Upper lobe of left lung (tissue), 6 donors: ENCODE data around the gene ZC3H7B. TPM values are rescaled to one million over a fixed set of nuclear protein-coding genes. Genes with fewer than 3 reads are reported as not detected.
A peak's percentile ranks its signal among the peaks of the same experiment; 100 is the strongest.

ENCODE experiments used
- ATAC-seq, 2 donors: fragments of 200-7000 bp; cut with Tn5 transposase; one replicate each; pipeline ENCODE4 v1.9.1; 2022; ENCODE audit warnings: mild to moderate bottlenecking in 2 of 2, moderate library complexity in 2 of 2; ENCODE audit not compliant: low FRiP score in 2 of 2
- DNase-seq, 2 donors: peaks; one replicate each; pipeline ENCODE4 v3.0.0-alpha.2; 2019 to 2020
- H3K27ac ChIP-seq, 4 donors: fragments of 200-600 bp; sonication (generic); one replicate each; pipeline ENCODE4 v1.5.1; 2016 to 2019
- H3K27me3 ChIP-seq, 4 donors: fragments of 200-600 bp; sonication (generic); one replicate each; pipeline ENCODE4 v1.5.1; 2017 to 2019
- H3K36me3 ChIP-seq, 4 donors: fragments of 200-600 bp; sonication (generic); one replicate each; pipeline ENCODE4 v1.5.1; 2016 to 2019
- H3K4me1 ChIP-seq, 4 donors: fragments of 200-600 bp; sonication (generic); one replicate each; pipeline ENCODE4 v1.5.1; 2018 to 2019
- H3K4me3 ChIP-seq, 4 donors: fragments of 200-600 bp; sonication (generic); one replicate each; pipeline ENCODE4 v1.5.1; 2017 to 2019; ENCODE audit warnings: mild to moderate bottlenecking in 2 of 4, moderate library complexity in 1 of 4
- H3K9me3 ChIP-seq, 4 donors: fragments of 200-600 bp; sonication (generic); one replicate each; pipeline ENCODE4 v1.5.1; 2018 to 2019
- EP300 ChIP-seq, 4 donors: sonication (generic); formaldehyde crosslinking; IDR thresholded peaks; one replicate each; pipeline ENCODE4 v1.5.1; 2017; ENCODE audit warnings: antibody characterized with exemption in 4 of 4, control low read depth in 2 of 4
- POLR2A ChIP-seq, 4 donors: fragments of 450-650 bp; IDR thresholded peaks; one replicate each; pipeline ENCODE4 v1.5.1; 2016 to 2017; ENCODE audit warnings: antibody characterized with exemption in 4 of 4, mild to moderate bottlenecking in 2 of 4
- POLR2AphosphoS5 ChIP-seq, 2 donors: sonication (generic); formaldehyde crosslinking; IDR thresholded peaks; one replicate each; pipeline ENCODE4 v1.5.1; 2017; ENCODE audit warnings: antibody characterized with exemption in 2 of 2
- WGBS, 2 donors: methylation state at CpG; one replicate each; pipeline ENCODE4 v1.1.5; 2017 to 2018; 5-methylcytosine and 5-hydroxymethylcytosine counted together
- total RNA-seq, 6 donors: library from RNA; depleted of rRNA in 4 of 6; stranded (reverse); fragments of >200 nt in 4 of 6; gene quantifications; one replicate each; pipeline versions ENCODE4 v1.1.0 to v1.2.1, GENCODE V29; 2016 to 2021
- TF ChIP-seq, protein P1 (sequence below), 6 experiments: fragments of 450-650 bp in 4 of 6; fragments of 200-600 bp in 2 of 6; sonication (generic) in 2 of 6; IDR thresholded peaks; one replicate each; pipeline ENCODE4 v1.5.1; 2016 to 2019; ENCODE audit warnings: antibody characterized with exemption in 6 of 6
- donor health status: DM: no; HTN: no; CAD: no; lungs with moderate emphysema.
- donor health status: DM: no; HTN: yes; CAD: no; lungs with severe emphysema.

ZC3H7B gene
- total RNA-seq, 6 donors from 2014 or later, result 48.2 to 67.4 (median 56.9) TPM

DNA sequence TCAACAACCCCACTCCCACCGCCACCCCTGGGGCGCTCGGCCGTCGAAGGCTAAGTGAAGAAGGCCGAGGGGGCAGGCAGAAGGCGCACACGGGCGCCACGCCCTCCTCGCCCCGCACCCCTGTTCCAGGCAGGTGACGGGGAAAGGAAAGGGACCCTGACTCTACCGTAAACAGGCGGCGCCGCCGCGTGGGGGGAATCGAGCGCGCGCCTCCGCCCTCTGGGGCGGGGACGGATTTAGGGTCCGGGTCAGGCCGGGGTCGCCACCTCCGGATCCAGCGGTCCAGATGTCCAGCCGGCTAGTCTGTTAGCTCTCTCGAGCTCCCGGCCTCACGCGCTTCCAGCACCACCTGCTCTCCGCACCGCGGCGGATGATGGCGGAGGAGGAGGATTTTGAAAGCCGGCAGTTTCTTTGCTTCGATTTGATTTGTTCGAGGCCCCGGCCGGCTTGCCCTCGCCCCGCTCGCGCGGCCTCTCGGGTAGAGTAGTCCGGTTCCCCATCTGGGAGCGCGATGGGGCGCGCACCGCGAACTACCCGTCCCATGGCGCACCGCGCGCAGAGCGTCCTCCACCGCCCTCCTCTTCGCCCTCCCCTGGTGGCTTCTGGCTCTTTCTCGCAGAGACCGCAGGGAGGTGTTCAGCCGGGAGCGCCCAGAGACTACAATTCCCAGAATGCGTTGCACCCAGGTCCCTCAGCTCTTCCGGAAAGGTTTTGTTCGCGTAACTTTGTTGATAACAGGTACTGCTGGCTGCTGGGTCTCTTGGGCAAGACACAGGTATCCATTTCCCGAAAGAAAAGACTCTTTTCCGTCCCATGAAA lies 15.3 kb upstream of the ZC3H7B start, which contains the start of gene RANGAP1:
RANGAP1 (minus strand) TSS at position 368 of the 819 bp plus-strand sequence. CDS start 5,143 bp downstream, outside the sequence.
- 0% methylated on average over 7 to 39 of the region's 77 CpGs for WGBS, 2 donors
- Histone ChIP-seq H3K27me3 (no peaks in the 10 kb centered on the region), H3K9me3 (no peaks in the 10 kb centered on the region), H3K4me3 (peak within 1 kb of the TSS; percentile 76 to 96 (median 90)), H3K27ac (peak within 1 kb of the TSS; percentile 84 to 93 (median 88)), H3K4me1 (peaks cover 32 to 49% (median 44%) of the 10 kb centered on the region in 4 donors), H3K36me3 (peaks cover 0 to 28% (median 9%) of the 10 kb centered on the region in 4 donors)
- TF ChIP-seq POLR2A (IDR thresholded peaks at IDR 0.05) (peak in 3 of 4 donors; percentile 37 to 83 (median 63)), EP300 (IDR thresholded peaks at IDR 0.05) (peak in 1 of 4 donors; percentile 71), POLR2AphosphoS5 (IDR thresholded peaks at IDR 0.05) (peak; percentile 83 to 88)
- TF ChIP-seq, protein P1, sequence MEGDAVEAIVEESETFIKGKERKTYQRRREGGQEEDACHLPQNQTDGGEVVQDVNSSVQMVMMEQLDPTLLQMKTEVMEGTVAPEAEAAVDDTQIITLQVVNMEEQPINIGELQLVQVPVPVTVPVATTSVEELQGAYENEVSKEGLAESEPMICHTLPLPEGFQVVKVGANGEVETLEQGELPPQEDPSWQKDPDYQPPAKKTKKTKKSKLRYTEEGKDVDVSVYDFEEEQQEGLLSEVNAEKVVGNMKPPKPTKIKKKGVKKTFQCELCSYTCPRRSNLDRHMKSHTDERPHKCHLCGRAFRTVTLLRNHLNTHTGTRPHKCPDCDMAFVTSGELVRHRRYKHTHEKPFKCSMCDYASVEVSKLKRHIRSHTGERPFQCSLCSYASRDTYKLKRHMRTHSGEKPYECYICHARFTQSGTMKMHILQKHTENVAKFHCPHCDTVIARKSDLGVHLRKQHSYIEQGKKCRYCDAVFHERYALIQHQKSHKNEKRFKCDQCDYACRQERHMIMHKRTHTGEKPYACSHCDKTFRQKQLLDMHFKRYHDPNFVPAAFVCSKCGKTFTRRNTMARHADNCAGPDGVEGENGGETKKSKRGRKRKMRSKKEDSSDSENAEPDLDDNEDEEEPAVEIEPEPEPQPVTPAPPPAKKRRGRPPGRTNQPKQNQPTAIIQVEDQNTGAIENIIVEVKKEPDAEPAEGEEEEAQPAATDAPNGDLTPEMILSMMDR (IDR thresholded peaks at IDR 0.05), result peak in 5 of 6 experiments; percentile 13 to 69 (median 37)
- peak; percentile 99 for DNase-seq
- peak; percentile 100 for ATAC-seq

DNA sequence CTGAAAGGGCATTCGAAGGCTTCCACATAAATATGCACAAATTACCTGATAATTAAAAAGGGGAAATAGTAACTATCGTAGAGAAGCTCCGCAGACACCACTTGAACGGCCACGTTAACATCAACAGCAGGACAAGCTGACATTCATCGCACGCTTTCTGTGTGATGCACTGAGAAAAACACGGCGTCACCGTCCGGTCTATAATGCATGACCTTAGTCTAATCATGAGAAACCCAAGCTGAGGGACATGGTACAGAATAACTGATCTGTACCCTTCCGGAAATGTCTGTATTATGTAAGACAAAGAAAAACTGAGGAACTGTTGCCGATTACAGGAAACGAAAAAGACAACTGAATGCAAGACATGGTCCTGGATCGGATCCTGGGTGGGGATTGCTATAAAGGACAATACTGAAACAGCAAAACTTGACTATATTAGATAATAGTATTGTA lies 14.7 kb upstream of the ZC3H7B start:
- 1 to 2% methylated on average over 15 of the region's 15 CpGs for WGBS, 2 donors
- H3K4me3 ChIP-seq, result peak overlapping the region; percentile 9 to 96 (median 82)
- H3K4me1 ChIP-seq, result peaks cover 32 to 49% (median 44%) of the 10 kb centered on the region in 4 donors
- no peak for TF ChIP-seq POLR2AphosphoS5 (IDR thresholded peaks at IDR 0.05)
- TF ChIP-seq, protein P1 (IDR thresholded peaks at IDR 0.05), result no peak
- peak in 2 of 4 donors; percentile 20 to 46 for TF ChIP-seq POLR2A (IDR thresholded peaks at IDR 0.05)
- peak in 1 of 4 donors; percentile 4 for TF ChIP-seq EP300 (IDR thresholded peaks at IDR 0.05)
- H3K9me3 ChIP-seq, result no peaks in the 10 kb centered on the region
- peak in 1 of 2 donors; percentile 50 for ATAC-seq
- H3K27me3 ChIP-seq, result no peaks in the 10 kb centered on the region
- DNase-seq, result peak in 1 of 2 donors; percentile 36
- H3K36me3 ChIP-seq, result peaks cover 0 to 21% (median 7%) of the 10 kb centered on the region in 4 donors
- H3K27ac ChIP-seq, result peak overlapping the region; percentile 84 to 93 (median 88)

DNA sequence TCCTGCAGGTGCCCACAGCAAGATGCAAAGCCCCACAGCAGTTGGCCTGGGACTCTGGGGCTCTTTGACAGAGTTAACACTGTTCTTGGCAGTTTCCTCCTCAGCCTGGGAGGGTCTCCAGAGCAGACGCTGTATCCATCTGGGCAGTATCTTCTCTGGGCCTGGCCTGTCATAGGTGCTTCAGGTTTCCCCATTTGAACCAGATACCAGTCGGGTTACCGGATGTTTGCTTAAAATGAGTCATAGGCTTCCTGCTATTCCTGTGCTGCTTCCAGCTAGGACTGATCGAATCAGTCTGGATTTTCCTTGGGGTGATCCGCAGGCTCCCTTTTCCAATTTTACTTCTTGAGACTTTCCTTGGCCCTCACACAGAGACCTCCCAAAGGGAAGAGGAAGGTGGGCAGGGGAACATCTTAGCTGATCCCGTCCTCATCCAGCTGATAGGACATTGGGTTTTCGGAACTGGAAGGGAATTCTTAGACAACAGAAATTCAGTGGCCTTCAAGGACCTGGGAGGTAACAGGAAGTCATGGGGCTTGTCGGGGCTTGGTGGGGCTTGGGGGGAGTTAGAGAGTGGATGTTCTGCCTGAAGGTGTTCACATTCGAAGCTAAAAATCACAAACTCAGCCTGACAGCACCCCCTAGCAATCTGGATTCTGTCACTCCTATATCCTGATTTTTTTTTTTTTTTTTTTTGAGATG lies 12.9 kb upstream of the ZC3H7B start:
- Histone ChIP-seq H3K36me3 (peaks cover 0 to 13% (median 4%) of the 10 kb centered on the region in 4 donors), H3K4me1 (peaks cover 32 to 49% (median 44%) of the 10 kb centered on the region in 4 donors), H3K9me3 (no peaks in the 10 kb centered on the region), H3K27me3 (no peaks in the 10 kb centered on the region), H3K4me3 (no peak overlapping the region), H3K27ac (peak overlapping the region; percentile 76 to 93 (median 84))
- DNase-seq (peak in 1 of 2 donors; percentile 59), ATAC-seq (no peak)
- TF ChIP-seq EP300 (IDR thresholded peaks at IDR 0.05) (peak in 1 of 4 donors; percentile 48), POLR2A (IDR thresholded peaks at IDR 0.05) (no peak), POLR2AphosphoS5 (IDR thresholded peaks at IDR 0.05) (peak; percentile 28 to 37)
- TF ChIP-seq, protein P1 (IDR thresholded peaks at IDR 0.05), result no peak
- 40 to 60% methylated on average over 7 to 9 of the region's 9 CpGs for WGBS, 2 donors

DNA sequence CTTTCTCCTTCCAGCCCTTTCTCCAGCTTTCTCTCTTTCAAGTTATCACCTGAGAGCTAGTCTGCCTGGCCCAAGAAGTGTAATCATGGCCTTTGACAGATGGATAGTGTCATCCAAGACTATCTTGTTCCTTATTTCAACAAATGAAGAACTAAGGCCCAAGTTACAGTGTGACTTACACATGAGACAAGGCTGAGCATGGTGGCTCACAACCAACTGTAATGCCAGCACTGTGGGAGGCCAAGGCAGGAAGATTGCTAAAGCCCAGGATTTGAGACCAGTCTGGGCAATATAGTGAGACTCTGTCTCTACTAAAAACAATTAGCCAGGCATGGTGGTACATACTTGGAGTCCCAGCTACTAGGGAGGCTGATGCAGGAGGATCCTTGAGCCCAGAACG lies 11.7 kb upstream of the ZC3H7B start:
- 80 to 94% methylated on average over 1 of the region's 1 CpG for WGBS, 2 donors
- no peak for ATAC-seq
- H3K36me3 ChIP-seq, result peaks cover 0 to under 1% (median 0%) of the 10 kb centered on the region in 4 donors

More for the DNA sequence above, 11.7 kb upstream of the ZC3H7B start:
- no peaks in the 10 kb centered on the region for H3K9me3 ChIP-seq
- peak overlapping the region; percentile 76 to 93 (median 84) for H3K27ac ChIP-seq
- H3K4me3 ChIP-seq, result no peak overlapping the region
- DNase-seq, result no peak
- no peaks in the 10 kb centered on the region for H3K27me3 ChIP-seq
- TF ChIP-seq, protein P1 (IDR thresholded peaks at IDR 0.05), result no peak
- TF ChIP-seq POLR2AphosphoS5 (IDR thresholded peaks at IDR 0.05), result no peak
- no peak for TF ChIP-seq POLR2A (IDR thresholded peaks at IDR 0.05)
- TF ChIP-seq EP300 (IDR thresholded peaks at IDR 0.05), result no peak
- peaks cover 30 to 45% (median 42%) of the 10 kb centered on the region in 4 donors for H3K4me1 ChIP-seq
